ENCODE data around the gene FAM177A1.

Gene FAM177A1

DNA sequence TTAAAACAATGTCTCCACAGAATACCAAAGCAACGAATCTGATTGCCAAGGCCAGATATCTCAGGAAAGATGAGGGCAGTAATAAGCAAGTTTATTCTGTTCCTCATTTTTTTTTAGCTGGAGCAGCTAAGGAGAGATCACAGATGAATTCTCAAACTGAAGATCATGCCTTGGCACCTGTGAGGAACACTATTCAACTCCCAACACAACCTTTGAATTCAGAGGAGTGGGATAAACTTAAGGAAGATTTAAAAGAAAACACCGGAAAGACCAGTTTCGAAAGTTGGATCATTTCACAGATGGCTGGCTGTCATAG lies 77.3 kb downstream of the FAM177A1 start:
- no peak for DNase-seq (ENCODE audit: low spot score)

GRCh38 chr14:35124127-35124526 lies 78.1 kb downstream of the FAM177A1 start:
- DNase-seq (ENCODE audit: low spot score) = no peak
